HTERT RPE-1 (cell line): ENCODE measurements around the gene MEN1.
"Not testable (repeated sequence)": the region's sequence is repeated elsewhere in the genome, so short reads cannot be mapped to it uniquely, and the experiment has no call there.

Source experiments
- in situ Hi-C: fragments of 300-500 bp; cut with MboI; formaldehyde crosslinking; loops from 4 replicates; pipeline ENCODE4 v1.14.3; 2020; ENCODE audit warnings: low sequenced_read_pairs

The MEN1 gene

GRCh38 chr11:64846998-64847666, 36.8 kb upstream of the MEN1 start:
- in situ Hi-C loops, result no loop called here

- in situ Hi-C loops, result not testable (repeated sequence)
These were observed 35.4 kb upstream of the MEN1 start for GRCh38 chr11:64845776-64846129.

- in situ Hi-C loops, result no loop called here
These were observed 34.9 kb upstream of the MEN1 start for GRCh38 chr11:64845129-64845775.

GRCh38 chr11:64844330-64845128, 34.2 kb upstream of the MEN1 start, which contains the start of gene CDC42BPG:
Gene CDC42BPG, minus strand, starts transcription at chr11:64844653. Its CDS starts 84 bp downstream, at chr11:64844569.
- in situ Hi-C loops, result no loop called here

- in situ Hi-C loops, result no loop called here
These were observed 33.5 kb upstream of the MEN1 start for GRCh38 chr11:64843686-64844329.

GRCh38 chr11:64842851-64843685, 32.7 kb upstream of the MEN1 start:
- in situ Hi-C loops, result no loop called here

- in situ Hi-C loops, result no loop called here
These were observed 32.0 kb upstream of the MEN1 start for GRCh38 chr11:64842366-64842759.

GRCh38 chr11:64841592-64842365, 31.4 kb upstream of the MEN1 start:
- in situ Hi-C loops, result no loop called here

GRCh38 chr11:64839887-64840782, 29.8 kb upstream of the MEN1 start:
- in situ Hi-C loops, result no loop called here

- in situ Hi-C loops, result no loop called here
These were observed 29.0 kb upstream of the MEN1 start for GRCh38 chr11:64839335-64839734.

- in situ Hi-C loops, result no loop called here
These were observed 28.4 kb upstream of the MEN1 start for GRCh38 chr11:64838600-64839334.

GRCh38 chr11:64837887-64838351, 27.6 kb upstream of the MEN1 start:
- in situ Hi-C loops, result no loop called here

- in situ Hi-C loops, result no loop called here
These were observed 26.2 kb upstream of the MEN1 start for GRCh38 chr11:64836448-64837072.

- in situ Hi-C loops, result no loop called here
These were observed 25.5 kb upstream of the MEN1 start for GRCh38 chr11:64835616-64836447.

- in situ Hi-C loops, result no loop called here
These were observed 24.6 kb upstream of the MEN1 start for GRCh38 chr11:64834723-64835615.
